Endodermal cell (in vitro differentiated cells): Measurements from ENCODE around the gene XK. TPM values are rescaled to one million over a fixed set of nuclear protein-coding genes. Genes with fewer than 3 reads are reported as not detected.
"Not testable (repeated sequence)": the region's sequence is repeated elsewhere in the genome, so short reads cannot be mapped to it uniquely, and the experiment has no call there.

ENCODE experiments used
- DNase-seq: peaks from one replicate; pipeline ENCODE4 v3.0.0-alpha.2; 2017
- H3K27ac ChIP-seq: 2 replicates; pipeline ENCODE4 v1.5.1; 2013; ENCODE audit warnings: mild to moderate bottlenecking, low read depth, low read length, moderate library complexity
- H3K27me3 ChIP-seq: 2 replicates; pipeline ENCODE4 v1.6.1; 2013; ENCODE audit warnings: mild to moderate bottlenecking, low read length, moderate library complexity; ENCODE audit not compliant: insufficient read depth, control insufficient read depth, poor library complexity, severe bottlenecking
- H3K36me3 ChIP-seq: 2 replicates; pipeline ENCODE4 v1.7.0; 2013; ENCODE audit warnings: mild to moderate bottlenecking, low read length, moderate library complexity; ENCODE audit not compliant: control insufficient read depth, insufficient read depth
- H3K4me1 ChIP-seq: one replicate; pipeline ENCODE4 v1.7.0; 2013; ENCODE audit warnings: low read length; ENCODE audit not compliant: control insufficient read depth, insufficient read depth
- H3K4me3 ChIP-seq: 2 replicates; pipeline ENCODE4 v1.5.1; 2013; ENCODE audit warnings: mild to moderate bottlenecking, low read length, moderate library complexity
- H3K9ac ChIP-seq: 2 replicates; pipeline ENCODE4 v1.6.1; 2013; ENCODE audit warnings: mild to moderate bottlenecking, low read length, moderate library complexity; ENCODE audit not compliant: poor library complexity, severe bottlenecking; ENCODE audit errors: extremely low read depth
- H3K9me3 ChIP-seq: 2 replicates; pipeline ENCODE4 v1.6.1; 2013; ENCODE audit warnings: mild to moderate bottlenecking, low read length, moderate library complexity; ENCODE audit not compliant: control insufficient read depth
- H3K27ac Mint-ChIP-seq: 2 replicates; pipeline ENCODE4 v1.8.0; 2020; ENCODE audit warnings: mixed read lengths
- H3K27me3 Mint-ChIP-seq: 2 replicates; pipeline ENCODE4 v1.8.0; 2021; ENCODE audit warnings: mild to moderate bottlenecking, mixed read lengths; ENCODE audit not compliant: insufficient read depth
- H3K36me3 Mint-ChIP-seq: 2 replicates; pipeline ENCODE4 v1.8.0; 2020; ENCODE audit warnings: low read depth, mixed read lengths
- H3K4me1 Mint-ChIP-seq: 2 replicates; pipeline ENCODE4 v1.8.0; 2020; ENCODE audit warnings: mixed read lengths
- H3K4me3 Mint-ChIP-seq: 2 replicates; pipeline ENCODE4 v1.8.0; 2020; ENCODE audit warnings: mild to moderate bottlenecking, moderate library complexity, mixed read lengths
- H3K9me3 Mint-ChIP-seq: 2 replicates; pipeline ENCODE4 v1.8.0; 2020; ENCODE audit warnings: mild to moderate bottlenecking, mixed read lengths
- CTCF ChIP-seq: fragments of 200-600 bp; sonication (generic); conservative IDR thresholded peaks from 2 replicates; pipeline ENCODE4 v1.5.0; 2021; ENCODE audit warnings: antibody characterized with exemption, mild to moderate bottlenecking
- WGBS, 2 experiments: methylation state at CpG; one replicate each; pipeline versions ENCODE4 v1.1.5 to v1.1.7; 2013; ENCODE audit warnings: missing lambda C conversion rate in 2 of 2, mixed read lengths in 1 of 2; ENCODE audit not compliant: insufficient coverage in 1 of 2, insufficient read length in 1 of 2; 5-methylcytosine and 5-hydroxymethylcytosine counted together
- total RNA-seq, 2 donors: library from RNA; stranded (reverse); fragmentation: NEBNext Ultra II Directional in 1 of 2; extraction: Animal tissue kit (Norgen Biotek cat#: 25700) in 1 of 2; gene quantifications; 2 replicates in 1 of 2; 3 replicates in 1 of 2; pipeline ENCODE4 v1.2.1, GENCODE V29; 2021

The XK gene
- total RNA-seq, 2 donors from 2014 or later, result 0.13 to 0.49 TPM

GRCh38 chrX:37763400-37763799 is 77.8 kb downstream of the XK start:
- Histone ChIP-seq H3K27me3 (no peaks in the 10 kb centered on the region), H3K9me3 (no peaks in the 10 kb centered on the region), H3K9ac (no peak overlapping the region), H3K36me3 (no peaks in the 10 kb centered on the region), H3K27ac (no peak overlapping the region), H3K4me3 (no peak overlapping the region), H3K4me1 (no peaks in the 10 kb centered on the region)
- H3K27me3 Mint-ChIP-seq, result no peaks in the 10 kb centered on the region
- no peak for TF ChIP-seq CTCF
- peaks cover 38% of the 10 kb centered on the region for H3K9me3 Mint-ChIP-seq
- DNase-seq, result no peak
- H3K4me3 Mint-ChIP-seq, result no peak overlapping the region
- H3K27ac Mint-ChIP-seq, result no peak overlapping the region
- H3K36me3 Mint-ChIP-seq, result no peaks in the 10 kb centered on the region
- H3K4me1 Mint-ChIP-seq, result peaks cover 6% of the 10 kb centered on the region

DNA sequence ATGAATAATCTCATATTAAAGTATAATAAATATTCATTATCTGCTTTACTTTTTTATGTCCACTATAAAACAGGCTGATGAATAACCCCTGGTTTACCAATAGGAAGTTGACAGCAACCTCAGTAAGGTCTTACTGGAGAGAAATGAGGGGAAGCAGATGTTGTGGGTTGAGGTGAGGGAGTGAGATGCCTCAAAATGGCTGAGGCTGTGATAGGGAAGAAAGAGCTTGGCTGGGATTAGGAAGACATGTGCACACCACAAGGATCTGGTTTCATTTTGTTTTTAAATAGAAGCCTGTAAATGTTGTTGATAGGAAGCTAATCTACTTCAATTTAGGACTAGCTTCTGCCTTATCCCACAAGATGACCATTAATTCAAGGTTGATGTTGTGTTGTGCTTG is 79.9 kb downstream of the XK start:
- no peak overlapping the region for H3K9ac ChIP-seq
- H3K27ac ChIP-seq, result no peak overlapping the region
- no peaks in the 10 kb centered on the region for H3K36me3 ChIP-seq
- DNase-seq, result no peak
- peaks cover 6% of the 10 kb centered on the region for H3K4me1 Mint-ChIP-seq
- H3K27me3 Mint-ChIP-seq, result no peaks in the 10 kb centered on the region
- no peak overlapping the region for H3K4me3 ChIP-seq
- no peaks in the 10 kb centered on the region for H3K4me1 ChIP-seq
- no peaks in the 10 kb centered on the region for H3K9me3 ChIP-seq
- no peak overlapping the region for H3K4me3 Mint-ChIP-seq
- TF ChIP-seq CTCF, result no peak
- peaks cover 51% of the 10 kb centered on the region for H3K9me3 Mint-ChIP-seq
- H3K27me3 ChIP-seq, result no peaks in the 10 kb centered on the region
- no peak overlapping the region for H3K27ac Mint-ChIP-seq
- no peaks in the 10 kb centered on the region for H3K36me3 Mint-ChIP-seq

DNA sequence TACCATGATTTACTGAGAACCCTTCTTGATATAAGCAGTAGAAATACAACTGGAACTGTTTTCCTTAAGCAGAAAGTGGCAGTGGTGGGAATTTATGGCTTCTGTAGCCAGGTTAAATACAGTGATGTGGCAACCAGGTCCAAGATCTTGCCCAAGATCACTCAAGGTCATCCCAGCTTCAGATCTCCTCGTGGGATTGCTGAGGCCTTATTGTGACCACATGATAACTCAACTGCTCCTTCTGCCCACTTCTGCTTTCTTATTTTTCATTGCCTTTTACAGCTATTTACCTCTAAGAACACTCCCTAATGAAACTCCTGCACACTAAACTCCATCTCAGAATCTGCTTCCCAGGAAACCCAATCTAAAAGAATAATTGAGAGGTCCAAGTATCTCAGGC is 81.8 kb downstream of the XK start:
- no peaks in the 10 kb centered on the region for H3K27me3 Mint-ChIP-seq
- no peaks in the 10 kb centered on the region for H3K4me1 ChIP-seq
- no peak for TF ChIP-seq CTCF
- peaks cover 6% of the 10 kb centered on the region for H3K4me1 Mint-ChIP-seq
- no peaks in the 10 kb centered on the region for H3K27me3 ChIP-seq
- H3K36me3 Mint-ChIP-seq, result no peaks in the 10 kb centered on the region
- no peak overlapping the region for H3K9ac ChIP-seq
- H3K27ac ChIP-seq, result no peak overlapping the region
- H3K4me3 Mint-ChIP-seq, result no peak overlapping the region
- H3K9me3 ChIP-seq, result no peaks in the 10 kb centered on the region
- no peaks in the 10 kb centered on the region for H3K36me3 ChIP-seq
- DNase-seq, result no peak
- no peak overlapping the region for H3K27ac Mint-ChIP-seq
- peaks cover 47% of the 10 kb centered on the region for H3K9me3 Mint-ChIP-seq
- 88 to 100% methylated on average over 1 of the region's 1 CpG for WGBS, 2 experiments
- H3K4me3 ChIP-seq, result no peak overlapping the region

- H3K9me3 ChIP-seq, DNase-seq, H3K4me3 Mint-ChIP-seq, H3K27ac ChIP-seq, H3K27me3 ChIP-seq, H3K36me3 ChIP-seq, H3K4me1 ChIP-seq, H3K27me3 Mint-ChIP-seq, H3K36me3 Mint-ChIP-seq, H3K27ac Mint-ChIP-seq, H3K4me3 ChIP-seq, H3K4me1 Mint-ChIP-seq, H3K9ac ChIP-seq: not testable (repeated sequence)
- H3K9me3 Mint-ChIP-seq, result peaks cover 49% of the 10 kb centered on the region
- 96% methylated on average over 9 of the region's 9 CpGs; no CpG with 5 or more reads in 1 of the 2 experiments for WGBS, 2 experiments
Measured at GRCh38 chrX:37768866-37769265, 83.3 kb downstream of the XK start.
